Measurements from ENCODE around the gene KHK. TPM values are rescaled to one million over a fixed set of nuclear protein-coding genes. Genes with fewer than 3 reads are reported as not detected.

The KHK gene
- total and polyA plus RNA-seq, 9 of the 15 experiments (the other 6 are each of a cell fraction or from before 2014, with no cell fraction given), result 1.5 to 10.7 (median 5.2) TPM

DNA sequence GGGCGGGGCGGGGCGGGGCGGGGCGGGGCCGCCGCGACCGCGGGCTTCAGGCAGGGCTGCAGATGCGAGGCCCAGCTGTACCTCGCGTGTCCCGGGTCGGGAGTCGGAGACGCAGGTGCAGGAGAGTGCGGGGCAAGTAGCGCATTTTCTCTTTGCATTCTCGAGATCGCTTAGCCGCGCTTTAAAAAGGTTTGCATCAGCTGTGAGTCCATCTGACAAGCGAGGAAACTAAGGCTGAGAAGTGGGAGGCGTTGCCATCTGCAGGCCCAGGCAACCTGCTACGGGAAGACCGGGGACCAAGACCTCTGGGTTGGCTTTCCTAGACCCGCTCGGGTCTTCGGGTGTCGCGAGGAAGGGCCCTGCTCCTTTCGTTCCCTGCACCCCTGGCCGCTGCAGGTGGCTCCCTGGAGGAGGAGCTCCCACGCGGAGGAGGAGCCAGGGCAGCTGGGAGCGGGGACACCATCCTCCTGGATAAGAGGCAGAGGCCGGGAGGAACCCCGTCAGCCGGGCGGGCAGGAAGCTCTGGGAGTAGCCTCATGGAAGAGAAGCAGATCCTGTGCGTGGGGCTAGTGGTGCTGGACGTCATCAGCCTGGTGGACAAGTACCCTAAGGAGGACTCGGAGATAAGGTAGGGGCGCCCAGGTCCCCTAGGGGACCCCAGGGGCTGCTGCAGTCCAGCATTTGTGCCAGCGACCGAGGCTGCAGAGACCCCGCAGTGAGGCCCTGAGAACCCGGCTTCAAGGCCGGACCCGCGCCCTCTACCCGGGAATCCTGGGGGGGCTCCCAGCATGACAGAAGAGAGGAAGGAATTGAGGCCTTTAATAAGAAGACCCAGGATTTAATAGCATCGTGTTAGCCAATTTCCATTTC is at the start of gene KHK (continued):
- TF ChIP-seq ZBTB7A (IDR thresholded peaks at IDR 0.05; ENCODE audit: borderline replicate concordance, control insufficient read depth, low read depth, low read length), result peak; percentile 38; the same call in 1 of the 2 replicates
- peak; percentile 52 for TF ChIP-seq SAP30 (IDR thresholded peaks at IDR 0.05; ENCODE audit: borderline replicate concordance, insufficient read depth, low read depth, low read length, poor library complexity, severe bottlenecking)
- no peak for TF ChIP-seq SAFB2 (IDR thresholded peaks at IDR 0.05; ENCODE audit: borderline replicate concordance, low read depth, low read length, severe bottlenecking)
- no peak for TF ChIP-seq NR3C1 (CRISPR knock-in tag; IDR thresholded peaks at IDR 0.05)
- no peak for TF ChIP-seq ADNP (tag; IDR thresholded peaks at IDR 0.05)
- TF ChIP-seq HDAC1 (IDR thresholded peaks at IDR 0.05), result peak in 1 of 2 experiments; percentile 50; a peak in 2 of 4 replicates
- no peak for TF ChIP-seq ZNF57 (CRISPR knock-in tag; IDR thresholded peaks at IDR 0.05)
- TF ChIP-seq MIER1 (IDR thresholded peaks at IDR 0.05; ENCODE audit: low read depth), result no peak
- TF ChIP-seq ZNF764 (CRISPR knock-in tag; IDR thresholded peaks at IDR 0.05; ENCODE audit: low read depth), result peak; percentile 60; the same call in 1 of the 2 replicates
- 0 out of 2 replicates have a peak, but pooled peaks have one; percentile 8 for TF ChIP-seq CBFA2T3 (IDR thresholded peaks at IDR 0.05)
- TF ChIP-seq, protein P1, sequence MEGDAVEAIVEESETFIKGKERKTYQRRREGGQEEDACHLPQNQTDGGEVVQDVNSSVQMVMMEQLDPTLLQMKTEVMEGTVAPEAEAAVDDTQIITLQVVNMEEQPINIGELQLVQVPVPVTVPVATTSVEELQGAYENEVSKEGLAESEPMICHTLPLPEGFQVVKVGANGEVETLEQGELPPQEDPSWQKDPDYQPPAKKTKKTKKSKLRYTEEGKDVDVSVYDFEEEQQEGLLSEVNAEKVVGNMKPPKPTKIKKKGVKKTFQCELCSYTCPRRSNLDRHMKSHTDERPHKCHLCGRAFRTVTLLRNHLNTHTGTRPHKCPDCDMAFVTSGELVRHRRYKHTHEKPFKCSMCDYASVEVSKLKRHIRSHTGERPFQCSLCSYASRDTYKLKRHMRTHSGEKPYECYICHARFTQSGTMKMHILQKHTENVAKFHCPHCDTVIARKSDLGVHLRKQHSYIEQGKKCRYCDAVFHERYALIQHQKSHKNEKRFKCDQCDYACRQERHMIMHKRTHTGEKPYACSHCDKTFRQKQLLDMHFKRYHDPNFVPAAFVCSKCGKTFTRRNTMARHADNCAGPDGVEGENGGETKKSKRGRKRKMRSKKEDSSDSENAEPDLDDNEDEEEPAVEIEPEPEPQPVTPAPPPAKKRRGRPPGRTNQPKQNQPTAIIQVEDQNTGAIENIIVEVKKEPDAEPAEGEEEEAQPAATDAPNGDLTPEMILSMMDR (IDR thresholded peaks at IDR 0.05 in 2 of 3, conservative IDR thresholded peaks at IDR 0.05 in 1 of 3; ENCODE audit: insufficient read depth in 2 of 3, low read depth in 1 of 3, low read length in 3 of 3), result 0 out of 6 replicates have a peak, but pooled peaks of 1 of the 3 experiments have one; percentile 1
- peak in 1 of 2 experiments; percentile 37; a peak in 1 of 4 replicates for TF ChIP-seq NRF1 (conservative IDR thresholded peaks at IDR 0.05 in 1 of 2, IDR thresholded peaks at IDR 0.05 in 1 of 2)
- no peak for TF ChIP-seq MTF1 (CRISPR knock-in tag; IDR thresholded peaks at IDR 0.05; ENCODE audit: borderline replicate concordance)
- TF ChIP-seq SIN3A (IDR thresholded peaks at IDR 0.05; ENCODE audit: borderline replicate concordance in 2 of 2, control insufficient read depth in 1 of 2, low read depth in 2 of 2, low read length in 2 of 2), result peak in 1 of 2 experiments; percentile 82; a peak in 2 of 4 replicates
- no peak for TF ChIP-seq GTF2A2 (tag; IDR thresholded peaks at IDR 0.05)
- TF ChIP-seq POLR2B (IDR thresholded peaks at IDR 0.05; ENCODE audit: low read depth, partially characterized antibody), result no peak
